Measurements from ENCODE around the gene ATP6AP1. TPM values are rescaled to one million over a fixed set of nuclear protein-coding genes. Genes with fewer than 3 reads are reported as not detected.
A peak's percentile ranks its signal among the peaks of the same experiment; 100 is the strongest.

Gene ATP6AP1
- total and polyA plus RNA-seq, 2 of the 13 experiments (the other 11 are each of a cell fraction or from before 2014, with no cell fraction given): 56.7 to 110 TPM

DNA sequence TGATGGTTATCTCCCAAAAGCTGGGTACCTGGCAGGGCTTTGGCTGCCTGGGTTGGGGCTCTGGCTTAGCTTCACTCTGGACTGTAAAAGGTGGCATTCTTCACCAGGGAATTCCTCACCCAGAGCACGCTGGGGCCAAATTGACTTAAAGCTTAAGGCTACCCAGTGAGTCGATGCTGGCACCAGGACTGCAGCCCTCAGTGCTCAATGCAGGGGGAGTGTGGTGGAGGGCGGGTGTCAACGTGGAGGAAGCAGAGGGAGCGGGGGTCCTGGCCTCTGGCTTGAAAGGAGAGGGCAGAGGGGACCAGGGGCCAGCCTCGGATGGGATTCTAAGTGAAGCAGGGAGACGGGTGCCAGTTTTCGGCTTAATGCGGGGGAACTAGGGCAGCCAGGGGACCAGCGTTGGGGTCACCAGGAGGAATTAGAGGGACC lies 15.0 kb downstream of the ATP6AP1 start:
- CTCF ChIA-PET (ENCODE audit: low intra/inter-chr PET ratio, low total read pairs): no interaction called here
- no TSS peak for BruUV-seq (replicated peaks)
- intact Hi-C loops (cut with micrococcal nuclease; ENCODE audit: unreplicated experiment): no loop called here
- Histone ChIP-seq H3K9ac (ENCODE audit: insufficient read depth, low read depth, low read length) (no peak overlapping the region), H3K27ac (ENCODE audit: extremely low read length, insufficient read depth, low read length) (no peak overlapping the region), H3K4me1 (ENCODE audit: insufficient read depth, low read length) (peaks cover 13% of the 10 kb centered on the region), H3K9me3 (ENCODE audit: low read length) (no peaks in the 10 kb centered on the region), H3K4me2 (ENCODE audit: low read depth, low read length) (peak overlapping the region; percentile 27; the same call in 1 of the 2 replicates), H3K27me3 (ENCODE audit: control insufficient read depth in 1 of 2, insufficient read depth in 2 of 2, low read length in 2 of 2) (no peaks in the 10 kb centered on the region), H2AFZ (ENCODE audit: low read length) (no peak overlapping the region), H3K36me3 (replicated peaks in 1 of 2; ENCODE audit: control insufficient read depth in 1 of 2, insufficient read depth in 2 of 2, low read length in 2 of 2) (peaks cover 0 to 2% of the 10 kb centered on the region in 2 experiments; a peak in 2 of 5 replicates), H4K20me1 (ENCODE audit: insufficient read depth, low read length) (no peaks in the 10 kb centered on the region), H3K79me2 (ENCODE audit: insufficient read depth, low read length) (peaks cover 7% of the 10 kb centered on the region), H3K4me3 (replicated peaks in 1 of 3; ENCODE audit: insufficient read depth in 1 of 3, low read depth in 2 of 3, low read length in 3 of 3) (peak overlapping the region in 1 of 3 experiments; percentile 37; a peak in 1 of 6 replicates)
- 87% methylated on average over 7 of the region's 10 CpGs for WGBS (ENCODE audit: low lambda C conversion rate)
- DNase-seq (ENCODE audit: low spot score) (no peak), ATAC-seq (no peak), FAIRE-seq (no peak)
- POLR2A ChIA-PET: interaction anchor here (0.6 kb wide), 1 partner anchor 80 kb away, joined by 4 read pairs; no protein-coding TSS in a partner anchor
- TF ChIP-seq ZSCAN25 (CRISPR knock-in tag; IDR thresholded peaks at IDR 0.05) (0 out of 2 replicates have a peak, but pooled peaks have one; percentile 29), HNRNPL (IDR thresholded peaks at IDR 0.05; ENCODE audit: low read depth, low read length) (no peak), PRPF4 (IDR thresholded peaks at IDR 0.05; ENCODE audit: low read depth, low read length, poor library complexity, severe bottlenecking) (no peak), NFYC (CRISPR knock-in tag; IDR thresholded peaks at IDR 0.05) (no peak), ATF7-NPFF (CRISPR knock-in tag; IDR thresholded peaks at IDR 0.05; ENCODE audit: low read depth) (no peak), TAF15 (IDR thresholded peaks at IDR 0.05; ENCODE audit: low read depth, low read length, poor library complexity, severe bottlenecking) (no peak), AGO2 (optimal IDR thresholded peaks at IDR 0.05; ENCODE audit: low read depth, low read length) (peak; percentile 47)
- in situ Hi-C loops (cut with HindIII; ENCODE audit: extremely low pct_ligation_motif_present, low pct_unique_long_range_greater_than_20kb): no loop called here

DNA sequence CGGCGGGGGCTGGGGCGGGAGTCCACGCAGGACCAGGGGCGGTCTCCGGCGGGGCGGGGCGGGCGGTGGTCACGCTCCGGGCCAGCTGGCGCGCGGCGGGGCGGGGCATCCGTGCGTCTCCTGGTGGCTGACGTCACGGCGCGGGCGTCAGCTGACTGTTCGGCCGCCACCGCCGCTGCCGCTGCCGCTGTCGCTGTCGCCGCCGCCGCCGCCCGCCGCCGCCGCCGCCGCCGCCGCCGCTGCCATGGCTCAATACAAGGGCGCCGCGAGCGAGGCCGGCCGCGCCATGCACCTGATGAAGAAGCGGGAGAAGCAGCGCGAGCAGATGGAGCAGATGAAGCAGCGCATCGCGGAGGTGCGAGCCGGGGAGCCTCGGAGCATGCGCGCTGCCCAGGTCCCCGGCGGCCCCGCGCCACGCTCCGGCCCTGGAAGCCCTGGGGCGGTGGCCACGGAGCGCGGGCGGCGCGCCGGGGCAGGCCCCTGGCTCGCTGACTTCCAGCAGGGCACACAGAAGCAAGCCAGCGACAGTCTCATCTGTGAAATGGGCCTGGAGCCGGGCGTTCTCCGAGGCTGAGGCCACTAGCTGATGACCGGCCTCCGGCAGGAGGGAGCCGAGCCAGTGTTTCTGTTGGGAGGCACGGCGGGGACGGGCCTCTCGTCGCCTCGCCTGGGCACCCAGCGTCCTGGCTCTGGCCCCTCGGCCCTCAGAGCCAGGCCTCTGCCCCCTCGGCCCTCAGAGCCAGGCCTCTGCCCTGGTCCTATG lies 15.7 kb downstream of the ATP6AP1 start, which contains the start of gene FAM50A:
Gene FAM50A (plus strand): TSS at position 150 of the 763 bp plus-strand sequence. CDS start 95 bp downstream, at position 245.
- Histone ChIP-seq H3K4me2 (ENCODE audit: low read depth, low read length) (peak within 1 kb of the TSS; percentile 71), H3K4me3 (replicated peaks in 1 of 3; ENCODE audit: insufficient read depth in 1 of 3, low read depth in 2 of 3, low read length in 3 of 3) (peak within 1 kb of the TSS; percentile 40 to 75 (median 65)), H3K27me3 (ENCODE audit: control insufficient read depth in 1 of 2, insufficient read depth in 2 of 2, low read length in 2 of 2) (no peaks in the 10 kb centered on the region), H3K4me1 (ENCODE audit: insufficient read depth, low read length) (peaks cover 11% of the 10 kb centered on the region), H3K9ac (ENCODE audit: insufficient read depth, low read depth, low read length) (peak within 1 kb of the TSS; percentile 78), H3K9me3 (ENCODE audit: low read length) (no peaks in the 10 kb centered on the region), H3K27ac (ENCODE audit: extremely low read length, insufficient read depth, low read length) (no peak within 1 kb of the TSS), H3K36me3 (replicated peaks in 1 of 2; ENCODE audit: control insufficient read depth in 1 of 2, insufficient read depth in 2 of 2, low read length in 2 of 2) (peaks cover 0 to 2% of the 10 kb centered on the region in 2 experiments; a peak in 2 of 5 replicates), H2AFZ (ENCODE audit: low read length) (no peak within 1 kb of the TSS), H3K79me2 (ENCODE audit: insufficient read depth, low read length) (peaks cover 2% of the 10 kb centered on the region), H4K20me1 (ENCODE audit: insufficient read depth, low read length) (no peaks in the 10 kb centered on the region)
- DNase-seq (ENCODE audit: low spot score) (no peak), FAIRE-seq (no peak), ATAC-seq (peak; percentile 84)
- CTCF ChIA-PET (ENCODE audit: low intra/inter-chr PET ratio, low total read pairs): no interaction called here
- in situ Hi-C loops (cut with HindIII; ENCODE audit: extremely low pct_ligation_motif_present, low pct_unique_long_range_greater_than_20kb) (no loop called here), intact Hi-C loops (cut with micrococcal nuclease; ENCODE audit: unreplicated experiment) (no loop called here)
- no TSS peak for BruUV-seq (replicated peaks)
- POLR2A ChIA-PET: interaction anchor here (0.6 to 1.6 kb wide), 3 partner anchors 16 to 80 kb away, joined by 4 to 6 read pairs (median 4); partner anchors contain the start of genes ATP6AP1 and SLC10A3
- no CpG with 5 or more reads among the region's 94 CpGs for WGBS (ENCODE audit: low lambda C conversion rate)
- TF ChIP-seq PHF8 (CRISPR knock-in tag; IDR thresholded peaks at IDR 0.05) (peak; percentile 58; the same call in 1 of the 2 replicates), ZFX (CRISPR knock-in tag; IDR thresholded peaks at IDR 0.05; ENCODE audit: low read depth) (peak; percentile 63), RNF2 (conservative IDR thresholded peaks at IDR 0.05; ENCODE audit: low read depth) (0 out of 2 replicates have a peak, but pooled peaks have one; percentile 29), ZNF326 (CRISPR knock-in tag; IDR thresholded peaks at IDR 0.05; ENCODE audit: borderline replicate concordance) (no peak), ZNF883 (CRISPR knock-in tag; IDR thresholded peaks at IDR 0.05; ENCODE audit: not compliant biosample characterization) (no peak), EED (CRISPR knock-in tag; IDR thresholded peaks at IDR 0.05) (no peak)
- TF ChIP-seq, protein P1, sequence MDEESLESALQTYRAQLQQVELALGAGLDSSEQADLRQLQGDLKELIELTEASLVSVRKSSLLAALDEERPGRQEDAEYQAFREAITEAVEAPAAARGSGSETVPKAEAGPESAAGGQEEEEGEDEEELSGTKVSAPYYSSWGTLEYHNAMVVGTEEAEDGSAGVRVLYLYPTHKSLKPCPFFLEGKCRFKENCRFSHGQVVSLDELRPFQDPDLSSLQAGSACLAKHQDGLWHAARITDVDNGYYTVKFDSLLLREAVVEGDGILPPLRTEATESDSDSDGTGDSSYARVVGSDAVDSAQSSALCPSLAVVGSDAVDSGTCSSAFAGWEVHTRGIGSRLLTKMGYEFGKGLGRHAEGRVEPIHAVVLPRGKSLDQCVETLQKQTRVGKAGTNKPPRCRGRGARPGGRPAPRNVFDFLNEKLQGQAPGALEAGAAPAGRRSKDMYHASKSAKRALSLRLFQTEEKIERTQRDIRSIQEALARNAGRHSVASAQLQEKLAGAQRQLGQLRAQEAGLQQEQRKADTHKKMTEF (CRISPR knock-in tag; IDR thresholded peaks at IDR 0.05): 0 out of 2 replicates have a peak, but pooled peaks have one; percentile 23
- TF ChIP-seq, protein P2, sequence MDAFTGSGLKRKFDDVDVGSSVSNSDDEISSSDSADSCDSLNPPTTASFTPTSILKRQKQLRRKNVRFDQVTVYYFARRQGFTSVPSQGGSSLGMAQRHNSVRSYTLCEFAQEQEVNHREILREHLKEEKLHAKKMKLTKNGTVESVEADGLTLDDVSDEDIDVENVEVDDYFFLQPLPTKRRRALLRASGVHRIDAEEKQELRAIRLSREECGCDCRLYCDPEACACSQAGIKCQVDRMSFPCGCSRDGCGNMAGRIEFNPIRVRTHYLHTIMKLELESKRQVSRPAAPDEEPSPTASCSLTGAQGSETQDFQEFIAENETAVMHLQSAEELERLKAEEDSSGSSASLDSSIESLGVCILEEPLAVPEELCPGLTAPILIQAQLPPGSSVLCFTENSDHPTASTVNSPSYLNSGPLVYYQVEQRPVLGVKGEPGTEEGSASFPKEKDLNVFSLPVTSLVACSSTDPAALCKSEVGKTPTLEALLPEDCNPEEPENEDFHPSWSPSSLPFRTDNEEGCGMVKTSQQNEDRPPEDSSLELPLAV (CRISPR knock-in tag; conservative IDR thresholded peaks at IDR 0.05; ENCODE audit: low read depth): no peak
